ENCODE data around the gene TMEM141.

DNA sequence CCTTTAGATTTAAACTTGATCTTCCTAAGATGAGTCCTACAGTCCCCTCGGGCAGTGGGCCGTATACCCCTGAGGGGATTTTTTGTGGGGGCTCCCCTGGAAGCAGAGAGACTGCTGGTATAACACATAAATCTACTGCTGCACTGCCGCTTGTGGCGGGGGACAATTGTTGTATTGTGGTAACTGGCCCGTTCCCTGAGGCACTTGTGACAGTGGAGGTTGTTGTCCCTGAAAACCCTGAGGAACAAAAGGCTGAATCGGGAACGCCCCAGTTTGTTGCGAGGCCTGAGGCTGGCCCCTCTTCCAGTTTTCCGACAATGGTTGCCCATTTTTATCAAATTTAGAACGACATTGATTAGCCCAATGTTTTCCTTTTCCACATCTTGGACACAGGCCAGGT, 4.7 kb upstream of the TMEM141 start:
- TF ChIP-seq GATA2 (IDR thresholded peaks at IDR 0.05; ENCODE audit: low read depth, low read length) (no peak), GATA3 (IDR thresholded peaks at IDR 0.05; ENCODE audit: low read depth, low read length) (no peak)
